ENCODE data around the gene C6orf47.
"Not testable (repeated sequence)": the region's sequence is repeated elsewhere in the genome, so short reads cannot be mapped to it uniquely, and the experiment has no call there.

Gene C6orf47, protein sequence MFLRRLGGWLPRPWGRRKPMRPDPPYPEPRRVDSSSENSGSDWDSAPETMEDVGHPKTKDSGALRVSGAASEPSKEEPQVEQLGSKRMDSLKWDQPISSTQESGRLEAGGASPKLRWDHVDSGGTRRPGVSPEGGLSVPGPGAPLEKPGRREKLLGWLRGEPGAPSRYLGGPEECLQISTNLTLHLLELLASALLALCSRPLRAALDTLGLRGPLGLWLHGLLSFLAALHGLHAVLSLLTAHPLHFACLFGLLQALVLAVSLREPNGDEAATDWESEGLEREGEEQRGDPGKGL

DNA sequence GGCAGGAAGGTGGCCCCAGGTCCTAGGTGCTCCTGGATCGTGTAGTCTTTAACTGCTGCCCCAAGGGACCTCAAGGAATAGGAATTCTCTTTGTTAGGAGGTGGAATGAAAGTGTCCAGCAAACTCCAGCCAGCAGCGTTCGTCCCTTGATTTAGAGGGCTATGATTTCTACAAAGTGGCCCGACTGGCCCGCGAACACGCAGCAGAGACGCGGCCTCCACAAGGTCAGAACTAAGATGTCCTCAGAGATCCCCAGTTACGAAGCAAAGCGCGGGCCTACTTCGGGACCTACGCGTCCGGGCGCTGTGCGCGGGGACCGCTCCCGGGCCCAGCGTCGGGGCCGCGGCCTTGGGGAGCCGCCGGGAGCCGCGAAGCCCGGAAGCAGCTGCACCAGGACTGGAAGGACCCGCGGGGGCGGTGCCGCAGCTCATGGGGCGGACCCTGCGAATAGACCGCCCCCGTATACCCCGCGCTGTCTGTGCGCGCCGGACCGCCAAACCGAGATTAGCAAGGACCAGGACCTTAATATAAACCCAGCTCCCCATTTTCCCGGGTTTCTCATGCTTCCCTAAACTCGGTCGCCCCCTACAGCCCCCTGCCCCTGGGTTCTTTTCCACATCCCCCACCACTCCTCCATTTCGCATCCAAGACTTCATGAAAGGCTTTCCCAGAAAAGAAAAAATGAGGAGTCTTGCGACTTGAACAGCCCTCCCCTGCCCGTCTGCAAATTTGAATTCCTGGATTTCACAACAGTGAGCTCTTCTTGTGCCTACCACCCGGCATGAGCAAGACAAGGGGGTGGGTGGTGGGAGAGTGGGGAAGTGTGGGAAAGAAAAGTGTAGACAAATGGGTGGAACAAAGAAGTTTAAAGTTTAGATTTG is at the start of gene C6orf47:
Gene C6orf47, minus strand, starts transcription at position 398 of the 881 bp plus-strand sequence. CDS start 831 bp downstream, outside the sequence.
- DNase-seq: peak; percentile 33

DNA sequence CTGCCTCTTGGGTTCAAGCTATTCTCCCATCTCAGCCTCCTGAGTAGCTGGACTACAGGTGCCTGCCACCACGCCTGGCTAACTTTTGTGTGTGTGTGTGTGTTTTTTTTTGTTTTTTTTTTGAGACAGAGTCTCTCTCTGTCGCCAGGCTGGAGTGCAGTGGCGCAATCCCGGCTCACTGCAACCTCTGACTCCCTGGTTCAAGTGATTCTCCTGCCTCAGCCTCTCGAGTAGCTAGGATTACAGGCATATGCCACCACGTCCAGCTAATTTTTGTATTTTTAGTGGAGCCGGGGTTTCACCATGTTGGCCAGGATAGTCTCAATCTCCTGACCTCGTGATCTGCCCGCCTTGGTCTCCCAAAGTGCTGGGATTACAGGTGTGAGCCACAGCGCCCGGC is 48.6 kb upstream of the C6orf47 start:
- not testable (repeated sequence) for DNase-seq

DNA sequence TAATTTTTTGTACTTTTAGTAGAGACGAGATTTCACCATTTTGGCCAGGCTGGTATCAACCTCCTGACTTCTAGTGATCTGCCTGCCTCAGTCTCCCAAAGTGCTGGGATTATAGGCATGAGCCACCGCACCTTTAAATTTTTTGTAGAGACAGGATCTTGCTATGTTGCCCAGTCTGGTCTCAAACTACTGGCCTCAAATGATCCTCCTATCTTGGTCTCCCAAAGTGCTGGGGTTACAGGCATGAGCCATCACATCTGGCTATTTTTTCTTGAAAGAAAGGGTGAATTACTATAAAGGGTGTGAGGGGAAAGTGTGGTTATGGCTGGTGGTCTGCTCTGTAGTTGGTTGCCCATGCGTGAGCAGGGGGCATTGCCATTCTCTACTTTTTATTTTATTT is 47.6 kb upstream of the C6orf47 start:
- no peak for DNase-seq

GRCh38 chr6:31707701-31708100 is 47.1 kb upstream of the C6orf47 start:
- DNase-seq: no peak

GRCh38 chr6:31706599-31706998 is 46.0 kb upstream of the C6orf47 start, which contains the start of gene LY6G6F:
Gene LY6G6F, plus strand, starts transcription at chr6:31706866. Its CDS starts 41 bp downstream, at chr6:31706907.
- DNase-seq: no peak

DNA sequence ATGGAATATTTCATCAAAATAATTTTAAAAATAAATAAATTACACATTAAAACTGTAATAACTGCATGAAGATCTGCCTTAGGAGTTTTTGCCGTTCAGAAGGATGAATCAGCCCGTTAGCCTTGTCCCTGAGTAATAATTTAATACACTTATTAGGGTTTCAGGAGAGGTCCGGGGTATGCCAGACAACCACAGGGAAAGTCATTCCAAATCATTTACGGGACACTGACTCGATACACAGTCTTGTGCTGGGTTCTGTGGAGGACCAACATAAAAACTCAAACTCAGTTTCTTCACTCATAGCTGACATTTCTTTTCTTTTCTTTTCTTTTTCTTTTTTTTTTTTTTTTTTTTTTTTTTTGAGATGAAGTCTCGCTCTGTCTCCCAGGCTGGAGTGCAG is 45.4 kb upstream of the C6orf47 start:
- no peak for DNase-seq

DNA sequence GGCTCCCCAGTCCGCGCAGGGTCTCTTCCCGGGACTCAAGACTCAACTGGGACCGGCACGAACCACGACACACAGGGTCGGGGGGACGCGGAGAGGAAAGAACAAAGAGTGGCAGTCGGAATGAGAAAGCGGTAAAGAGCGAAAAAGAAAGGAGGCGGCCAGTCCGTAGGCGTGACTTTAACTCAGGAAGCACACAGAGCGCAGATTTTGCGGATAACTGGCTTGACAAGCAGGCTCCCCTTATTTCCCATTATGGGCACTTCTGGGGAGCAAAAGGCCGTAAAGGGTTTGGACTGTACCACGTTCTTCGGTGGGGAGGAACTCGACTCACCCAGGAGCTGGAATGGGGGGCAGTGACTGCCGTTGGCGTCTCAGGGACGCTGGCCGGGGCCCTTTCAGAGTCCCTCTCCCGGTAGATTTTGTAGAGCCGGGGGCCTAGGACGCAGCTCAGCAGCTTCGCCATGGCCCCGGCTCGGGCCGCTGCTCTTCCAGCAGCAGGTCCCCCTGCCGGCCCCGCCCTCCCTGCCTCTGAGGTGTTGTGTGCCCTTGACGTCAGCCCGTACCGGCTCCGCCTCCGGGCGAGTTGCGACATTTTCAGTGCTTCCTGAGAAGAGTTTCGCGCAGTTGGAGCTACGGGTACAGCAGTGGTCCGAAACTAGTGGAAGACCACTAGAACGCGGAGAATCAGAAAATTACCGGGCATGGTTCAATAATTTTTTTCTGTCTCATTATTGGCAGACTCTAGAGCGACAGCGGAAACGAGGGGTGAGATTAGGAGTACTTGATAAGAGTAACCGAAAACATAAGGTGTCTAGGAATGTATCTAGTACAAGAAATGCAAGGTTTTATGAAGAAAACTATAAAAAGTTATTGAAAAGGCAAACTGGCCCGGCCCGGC is 42.5 kb upstream of the C6orf47 start, which contains the start of gene ABHD16A:
Gene ABHD16A, minus strand, starts transcription at position 506 of the 898 bp plus-strand sequence. Its CDS starts 43 bp downstream, at position 463.
- peak; percentile 97 for DNase-seq

- DNase-seq: no peak
These were observed 41.8 kb upstream of the C6orf47 start for GRCh38 chr6:31702405-31702818.

- DNase-seq: no peak
These were observed 41.3 kb upstream of the C6orf47 start for GRCh38 chr6:31701666-31702404.

GRCh38 chr6:31700740-31701401 is 40.3 kb upstream of the C6orf47 start:
- no peak for DNase-seq

DNA sequence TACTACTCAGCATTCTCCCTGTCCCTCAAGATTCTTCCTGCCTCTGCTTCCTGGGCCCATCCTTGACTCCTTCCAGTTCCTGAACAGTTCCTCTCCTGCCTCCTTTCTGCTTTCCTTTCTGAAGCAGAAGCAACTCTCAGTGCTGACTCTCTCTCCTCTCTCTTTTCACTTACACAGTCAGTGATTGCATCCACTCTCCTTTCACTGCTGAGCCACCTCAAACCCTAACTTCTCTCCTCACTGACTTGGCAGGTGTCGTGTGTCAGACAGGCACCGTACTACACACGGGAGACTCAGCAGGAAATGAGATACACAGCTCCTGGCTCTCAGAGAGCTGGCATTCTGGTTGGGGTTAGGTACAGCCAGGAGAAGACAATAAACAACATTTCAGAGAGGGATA is 37.0 kb upstream of the C6orf47 start:
- no peak for DNase-seq

DNA sequence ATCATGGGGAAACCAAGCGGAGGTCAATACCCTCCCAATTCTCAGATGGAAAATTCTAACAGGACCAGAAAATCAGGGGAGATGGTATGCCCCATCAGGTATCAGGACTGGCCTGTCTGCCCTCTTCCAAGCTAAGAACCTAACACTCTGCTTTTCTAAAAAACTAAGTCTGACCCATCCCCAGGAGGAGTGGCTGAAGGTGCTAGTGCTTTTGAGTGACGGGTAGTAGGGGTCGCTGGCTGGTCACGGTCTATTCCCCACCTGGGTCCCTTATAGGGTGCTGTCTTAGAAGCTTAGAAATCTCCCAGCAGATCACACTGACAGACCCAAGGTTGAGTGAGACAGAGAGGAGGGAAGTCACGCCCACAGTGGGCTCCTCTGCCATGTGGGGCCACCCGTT is 33.0 kb upstream of the C6orf47 start:
- DNase-seq: no peak

DNA sequence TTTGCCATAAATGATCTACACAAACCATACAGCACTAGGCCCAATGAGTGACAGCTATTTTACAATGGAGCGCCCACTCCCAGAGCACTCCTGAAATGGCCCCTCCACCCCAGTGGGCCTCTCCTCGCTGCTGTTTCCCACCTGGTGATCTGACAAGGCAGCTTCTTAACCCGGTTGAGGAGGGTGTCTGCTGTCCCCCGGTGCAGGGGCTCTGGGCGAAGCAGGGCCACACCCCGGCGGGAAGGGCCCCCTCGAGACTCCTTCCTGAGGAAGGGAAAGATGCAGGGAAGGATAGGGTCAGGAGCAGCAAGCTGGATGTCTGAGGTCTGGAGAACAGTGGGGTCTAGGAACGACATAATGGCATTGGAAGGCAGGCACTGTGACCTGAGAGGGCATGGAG is 32.3 kb upstream of the C6orf47 start:
- no peak for DNase-seq

- no peak for DNase-seq
These were observed 31.8 kb upstream of the C6orf47 start for GRCh38 chr6:31692353-31692752.

DNA sequence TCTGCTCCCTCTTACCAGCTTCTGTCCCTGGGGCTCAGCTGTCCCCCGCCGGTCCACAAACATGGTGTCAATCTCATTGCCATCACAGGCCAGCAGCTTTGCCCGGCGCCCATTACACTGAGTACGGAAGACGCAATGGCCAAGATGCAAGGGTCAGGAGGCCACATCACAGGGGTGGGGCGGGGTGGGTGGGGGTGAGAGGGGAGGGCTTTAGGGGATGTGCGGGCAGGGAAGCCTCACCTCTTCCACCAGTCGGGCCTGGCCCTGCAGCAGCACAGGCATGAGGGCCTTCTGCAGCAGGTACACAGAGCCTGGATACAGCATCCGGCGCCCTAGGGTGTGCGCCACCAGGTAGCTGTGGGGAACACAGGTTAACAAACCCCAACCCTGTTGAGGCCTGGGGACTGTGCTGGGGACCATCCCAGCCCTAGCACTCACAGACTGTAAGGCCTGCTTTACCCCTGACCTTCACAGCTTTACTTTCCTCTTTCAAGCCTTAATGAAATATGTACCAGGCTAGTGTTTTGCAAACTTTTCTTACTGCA is 31.1 kb upstream of the C6orf47 start:
- no peak for DNase-seq

DNA sequence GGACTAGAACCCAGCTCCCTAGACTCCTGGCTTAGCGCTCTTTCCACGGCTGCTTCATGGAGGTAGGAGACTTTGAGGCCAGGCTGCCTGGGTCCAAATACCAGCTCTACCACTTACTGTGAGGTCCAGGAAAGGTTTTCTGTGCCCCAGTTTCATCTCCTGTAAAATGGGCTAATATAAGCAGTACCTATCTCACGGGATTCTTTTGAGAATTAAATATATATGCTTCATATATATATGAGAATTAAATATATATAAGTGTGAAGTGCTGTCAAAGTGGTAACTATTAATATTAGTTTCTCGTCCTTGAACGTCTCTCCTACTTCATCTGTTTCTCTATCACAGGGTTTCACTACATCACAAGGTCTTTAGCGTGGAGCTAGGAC is 30.5 kb upstream of the C6orf47 start:
- no peak for DNase-seq

- DNase-seq: no peak
These were observed 29.9 kb upstream of the C6orf47 start for GRCh38 chr6:31690231-31691077.

DNA sequence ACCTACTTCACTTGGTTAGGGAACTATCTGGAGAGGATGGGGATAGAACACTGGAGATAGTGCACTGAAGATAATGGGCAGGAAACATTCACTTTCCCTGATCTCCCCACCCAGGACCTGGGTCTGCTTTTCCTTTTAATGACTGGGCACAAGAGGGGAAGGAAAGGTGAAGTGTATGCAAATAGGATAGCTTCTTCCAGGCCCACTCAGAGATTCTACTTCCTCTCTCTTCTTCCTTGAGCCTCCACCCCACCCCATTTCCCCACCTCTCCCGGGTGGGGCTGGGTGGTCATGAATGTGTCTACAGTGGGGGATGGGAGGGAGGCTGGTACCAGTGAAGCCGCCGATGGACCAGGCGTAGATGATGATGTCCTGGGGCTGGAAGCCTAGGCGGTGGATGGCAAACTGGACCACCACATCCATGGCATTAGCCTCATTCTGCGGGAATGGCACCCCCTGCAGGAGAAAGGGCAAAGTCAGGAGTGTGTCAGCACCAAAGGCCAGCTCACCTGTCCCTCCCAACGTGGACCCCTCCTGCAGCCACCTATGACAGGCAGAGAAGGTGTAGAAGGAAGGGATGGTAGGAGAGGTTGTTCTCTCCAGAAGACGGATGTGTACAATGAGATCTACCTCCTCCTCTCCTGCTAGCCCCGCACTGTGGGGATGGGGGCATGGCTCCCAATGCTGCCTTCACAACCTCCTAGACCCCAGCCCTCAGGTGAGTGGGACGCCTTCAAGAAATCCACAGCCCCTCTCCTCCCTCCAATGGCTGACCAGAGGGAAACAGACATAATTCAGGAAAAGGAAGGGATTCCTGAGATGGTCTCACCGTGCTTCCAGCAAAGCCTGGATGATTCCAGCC is 28.9 kb upstream of the C6orf47 start:
- DNase-seq: no peak
